Activated naive CD8-positive, alpha-beta T cell treated with anti-CD3 and anti-CD28 coated beads, Interleukin-2, amount 50 U/mL, for 24 hours (primary cell): ENCODE data around the gene SNTA1.

Experiments
- ATAC-seq: fragments of 150-1000 bp; cut with Tn5 transposase; one replicate; pipeline ENCODE4 v1.10.0; 2021
- DNase-seq: peaks from one replicate; pipeline ENCODE4 v3.0.0; 2021
- H3K27ac Mint-ChIP-seq: one replicate; pipeline ENCODE4 v1.8.0; 2021; ENCODE audit warnings: mild to moderate bottlenecking, mixed read lengths
- H3K27me3 Mint-ChIP-seq: one replicate; pipeline ENCODE4 v1.8.0; 2021; ENCODE audit warnings: mixed read lengths
- H3K36me3 Mint-ChIP-seq: one replicate; pipeline ENCODE4 v1.8.0; 2021; ENCODE audit warnings: low read depth, mixed read lengths
- H3K4me1 Mint-ChIP-seq: one replicate; pipeline ENCODE4 v1.8.0; 2021; ENCODE audit warnings: mixed read lengths
- H3K4me3 Mint-ChIP-seq: one replicate; pipeline ENCODE4 v1.8.0; 2021; ENCODE audit warnings: mild to moderate bottlenecking, moderate library complexity, mixed read lengths
- H3K9me3 Mint-ChIP-seq: one replicate; pipeline ENCODE4 v1.8.0; 2021; ENCODE audit warnings: mixed read lengths

The SNTA1 gene

GRCh38 chr20:33419140-33419974 lies 24.2 kb downstream of the SNTA1 start:
- no peaks in the 10 kb centered on the region for H3K4me1 Mint-ChIP-seq
- H3K4me3 Mint-ChIP-seq: no peak overlapping the region
- DNase-seq: no peak
- no peak overlapping the region for H3K27ac Mint-ChIP-seq
- ATAC-seq: no peak
- H3K36me3 Mint-ChIP-seq: no peaks in the 10 kb centered on the region
- no peaks in the 10 kb centered on the region for H3K27me3 Mint-ChIP-seq
- H3K9me3 Mint-ChIP-seq: no peaks in the 10 kb centered on the region

- Mint-ChIP-seq H3K27me3 (no peaks in the 10 kb centered on the region), H3K27ac (no peak overlapping the region), H3K4me3 (no peak overlapping the region), H3K36me3 (no peaks in the 10 kb centered on the region), H3K9me3 (no peaks in the 10 kb centered on the region), H3K4me1 (no peaks in the 10 kb centered on the region)
- DNase-seq (no peak), ATAC-seq (no peak)
Observed at GRCh38 chr20:33418033-33418432, 25.5 kb downstream of the SNTA1 start.

- no peak overlapping the region for H3K27ac Mint-ChIP-seq
- no peaks in the 10 kb centered on the region for H3K36me3 Mint-ChIP-seq
- no peaks in the 10 kb centered on the region for H3K27me3 Mint-ChIP-seq
- no peaks in the 10 kb centered on the region for H3K4me1 Mint-ChIP-seq
- no peak overlapping the region for H3K4me3 Mint-ChIP-seq
- ATAC-seq (no peak), DNase-seq (no peak)
- H3K9me3 Mint-ChIP-seq: no peaks in the 10 kb centered on the region
Observed at GRCh38 chr20:33415948-33416347, 27.6 kb downstream of the SNTA1 start.

GRCh38 chr20:33412484-33412838 lies 31.1 kb downstream of the SNTA1 start:
- Mint-ChIP-seq H3K27ac (no peak overlapping the region), H3K4me1 (peaks cover under 1% of the 10 kb centered on the region), H3K36me3 (peaks cover 1% of the 10 kb centered on the region), H3K9me3 (no peaks in the 10 kb centered on the region), H3K4me3 (no peak overlapping the region), H3K27me3 (no peaks in the 10 kb centered on the region)
- no peak for ATAC-seq
- no peak for DNase-seq

GRCh38 chr20:33411711-33412483 lies 31.7 kb downstream of the SNTA1 start:
- no peaks in the 10 kb centered on the region for H3K27me3 Mint-ChIP-seq
- H3K4me1 Mint-ChIP-seq: peaks cover 6% of the 10 kb centered on the region
- H3K9me3 Mint-ChIP-seq: no peaks in the 10 kb centered on the region
- ATAC-seq (no peak), DNase-seq (no peak)
- H3K27ac Mint-ChIP-seq: no peak overlapping the region
- peaks cover 7% of the 10 kb centered on the region for H3K36me3 Mint-ChIP-seq
- H3K4me3 Mint-ChIP-seq: no peak overlapping the region

GRCh38 chr20:33411242-33411641 lies 32.3 kb downstream of the SNTA1 start:
- no peak overlapping the region for H3K4me3 Mint-ChIP-seq
- no peak for ATAC-seq
- H3K36me3 Mint-ChIP-seq: peaks cover 7% of the 10 kb centered on the region
- H3K9me3 Mint-ChIP-seq: no peaks in the 10 kb centered on the region
- H3K27ac Mint-ChIP-seq: no peak overlapping the region
- no peak for DNase-seq
- no peaks in the 10 kb centered on the region for H3K27me3 Mint-ChIP-seq
- H3K4me1 Mint-ChIP-seq: peaks cover 6% of the 10 kb centered on the region

GRCh38 chr20:33410081-33410742 lies 33.4 kb downstream of the SNTA1 start:
- H3K9me3 Mint-ChIP-seq: no peaks in the 10 kb centered on the region
- H3K27me3 Mint-ChIP-seq: no peaks in the 10 kb centered on the region
- no peak overlapping the region for H3K27ac Mint-ChIP-seq
- H3K4me1 Mint-ChIP-seq: peaks cover 6% of the 10 kb centered on the region
- H3K4me3 Mint-ChIP-seq: no peak overlapping the region
- ATAC-seq (no peak), DNase-seq (no peak)
- H3K36me3 Mint-ChIP-seq: peaks cover 7% of the 10 kb centered on the region

- no peak overlapping the region for H3K27ac Mint-ChIP-seq
- no peak for ATAC-seq
- H3K9me3 Mint-ChIP-seq: no peaks in the 10 kb centered on the region
- no peak for DNase-seq
- H3K4me3 Mint-ChIP-seq: no peak overlapping the region
- H3K27me3 Mint-ChIP-seq: no peaks in the 10 kb centered on the region
- H3K36me3 Mint-ChIP-seq: peaks cover 9% of the 10 kb centered on the region
- peaks cover 6% of the 10 kb centered on the region for H3K4me1 Mint-ChIP-seq
Observed at GRCh38 chr20:33408716-33409654, 34.6 kb downstream of the SNTA1 start.

- Mint-ChIP-seq H3K27me3 (no peaks in the 10 kb centered on the region), H3K4me3 (no peak overlapping the region), H3K4me1 (peaks cover 9% of the 10 kb centered on the region), H3K9me3 (no peaks in the 10 kb centered on the region), H3K36me3 (peaks cover 9% of the 10 kb centered on the region), H3K27ac (no peak overlapping the region)
- DNase-seq (no peak), ATAC-seq (no peak)
Observed at GRCh38 chr20:33408313-33408712, 35.2 kb downstream of the SNTA1 start.

- Mint-ChIP-seq H3K27ac (no peak overlapping the region), H3K4me3 (no peak overlapping the region), H3K9me3 (no peaks in the 10 kb centered on the region), H3K36me3 (peaks cover 9% of the 10 kb centered on the region), H3K4me1 (peaks cover 9% of the 10 kb centered on the region), H3K27me3 (no peaks in the 10 kb centered on the region)
- no peak for DNase-seq
- ATAC-seq: no peak
Observed at GRCh38 chr20:33407796-33408195, 35.8 kb downstream of the SNTA1 start.

- H3K27me3 Mint-ChIP-seq: no peaks in the 10 kb centered on the region
- peaks cover 13% of the 10 kb centered on the region for H3K4me1 Mint-ChIP-seq
- no peaks in the 10 kb centered on the region for H3K9me3 Mint-ChIP-seq
- H3K27ac Mint-ChIP-seq: no peak overlapping the region
- ATAC-seq (peak; percentile 25), DNase-seq (no peak)
- peaks cover 9% of the 10 kb centered on the region for H3K36me3 Mint-ChIP-seq
- no peak overlapping the region for H3K4me3 Mint-ChIP-seq
Observed at GRCh38 chr20:33407251-33407650, 36.3 kb downstream of the SNTA1 start.

GRCh38 chr20:33404281-33404680 lies 39.3 kb downstream of the SNTA1 start:
- Mint-ChIP-seq H3K4me1 (peaks cover 29% of the 10 kb centered on the region), H3K4me3 (no peak overlapping the region), H3K27me3 (no peaks in the 10 kb centered on the region), H3K27ac (no peak overlapping the region), H3K9me3 (no peaks in the 10 kb centered on the region), H3K36me3 (peaks cover 9% of the 10 kb centered on the region)
- ATAC-seq (no peak), DNase-seq (no peak)

- Mint-ChIP-seq H3K36me3 (peaks cover 3% of the 10 kb centered on the region), H3K4me3 (peak overlapping the region; percentile 89), H3K9me3 (no peaks in the 10 kb centered on the region), H3K27me3 (no peaks in the 10 kb centered on the region), H3K27ac (peak overlapping the region; percentile 87), H3K4me1 (peaks cover 35% of the 10 kb centered on the region)
- ATAC-seq (no peak), DNase-seq (peak; percentile 17)
Observed at GRCh38 chr20:33401921-33402369, 41.6 kb downstream of the SNTA1 start.
